GM13977 (cell line): ENCODE data around the gene ITGAE.

Source experiments
- DNase-seq: peaks from one replicate; pipeline ENCODE4 v3.0.0; 2012; ENCODE audit warnings: low spot score
- in situ Hi-C: fragments of 300-500 bp; cut with MboI; formaldehyde crosslinking; loops from one replicate; pipeline ENCODE4 v1.12.0; 2022; ENCODE audit warnings: low sequenced_read_pairs, low pct_unique_long_range_greater_than_20kb, mixed read lengths, inconsistent platforms; ENCODE audit not compliant: unreplicated experiment
- TF ChIP-seq, protein P1 (sequence below): IDR thresholded peaks from 2 replicates; pipeline ENCODE4 v1.5.1; 2012; ENCODE audit warnings: mild to moderate bottlenecking, control low read depth; ENCODE audit not compliant: insufficient read depth; ENCODE audit errors: extremely low read depth, missing control alignments

ITGAE gene

DNA sequence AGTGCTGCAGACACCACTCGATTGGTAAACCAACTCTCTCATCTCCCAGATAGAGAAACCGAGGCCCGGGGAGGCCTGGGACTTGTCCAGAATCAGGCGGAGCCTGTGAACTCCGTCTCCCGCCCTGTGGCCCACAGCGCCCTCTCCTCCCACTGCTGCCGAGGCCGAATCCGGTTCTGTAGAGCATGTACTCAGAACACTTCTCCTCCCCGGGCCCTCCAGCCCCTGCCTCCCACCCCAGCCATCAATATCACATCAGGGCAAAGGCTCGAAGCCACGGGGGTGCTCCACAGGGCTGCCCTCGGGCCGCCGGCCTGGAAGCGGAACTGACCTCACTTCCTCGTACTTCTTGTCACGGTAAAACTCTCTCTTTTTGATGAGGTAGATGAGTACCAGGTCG lies 119.4 kb downstream of the ITGAE start:
- in situ Hi-C loops = loop anchor here (10.0 kb wide), 1 partner anchor 53 kb away; no protein-coding TSS in a partner anchor
- TF ChIP-seq, protein P1, sequence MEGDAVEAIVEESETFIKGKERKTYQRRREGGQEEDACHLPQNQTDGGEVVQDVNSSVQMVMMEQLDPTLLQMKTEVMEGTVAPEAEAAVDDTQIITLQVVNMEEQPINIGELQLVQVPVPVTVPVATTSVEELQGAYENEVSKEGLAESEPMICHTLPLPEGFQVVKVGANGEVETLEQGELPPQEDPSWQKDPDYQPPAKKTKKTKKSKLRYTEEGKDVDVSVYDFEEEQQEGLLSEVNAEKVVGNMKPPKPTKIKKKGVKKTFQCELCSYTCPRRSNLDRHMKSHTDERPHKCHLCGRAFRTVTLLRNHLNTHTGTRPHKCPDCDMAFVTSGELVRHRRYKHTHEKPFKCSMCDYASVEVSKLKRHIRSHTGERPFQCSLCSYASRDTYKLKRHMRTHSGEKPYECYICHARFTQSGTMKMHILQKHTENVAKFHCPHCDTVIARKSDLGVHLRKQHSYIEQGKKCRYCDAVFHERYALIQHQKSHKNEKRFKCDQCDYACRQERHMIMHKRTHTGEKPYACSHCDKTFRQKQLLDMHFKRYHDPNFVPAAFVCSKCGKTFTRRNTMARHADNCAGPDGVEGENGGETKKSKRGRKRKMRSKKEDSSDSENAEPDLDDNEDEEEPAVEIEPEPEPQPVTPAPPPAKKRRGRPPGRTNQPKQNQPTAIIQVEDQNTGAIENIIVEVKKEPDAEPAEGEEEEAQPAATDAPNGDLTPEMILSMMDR = no peak
- no peak for DNase-seq

DNA sequence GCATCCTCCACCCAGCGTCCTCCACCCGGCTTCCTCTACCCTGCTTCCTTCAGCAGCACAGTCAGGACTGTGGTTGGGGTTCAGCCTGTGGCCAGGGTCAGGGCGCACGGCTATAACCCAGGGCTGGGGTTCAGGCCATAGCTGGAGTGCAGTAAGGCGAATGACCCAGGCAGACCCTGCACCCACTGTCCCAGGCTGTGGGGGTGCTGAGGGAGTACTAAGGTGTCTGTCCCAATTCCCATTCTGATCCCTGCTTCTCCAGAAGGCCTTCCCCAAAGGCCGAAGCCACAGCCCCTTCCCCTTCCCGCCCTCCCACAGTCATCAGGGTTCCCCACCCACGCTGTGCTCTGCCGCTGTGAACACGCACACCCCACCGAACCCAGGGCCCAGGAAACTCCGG lies 119.9 kb downstream of the ITGAE start:
- DNase-seq = no peak
- in situ Hi-C loops = loop anchor here (10.0 kb wide), 1 partner anchor 54 kb away; no protein-coding TSS in a partner anchor
- TF ChIP-seq, protein P1 = no peak

DNA sequence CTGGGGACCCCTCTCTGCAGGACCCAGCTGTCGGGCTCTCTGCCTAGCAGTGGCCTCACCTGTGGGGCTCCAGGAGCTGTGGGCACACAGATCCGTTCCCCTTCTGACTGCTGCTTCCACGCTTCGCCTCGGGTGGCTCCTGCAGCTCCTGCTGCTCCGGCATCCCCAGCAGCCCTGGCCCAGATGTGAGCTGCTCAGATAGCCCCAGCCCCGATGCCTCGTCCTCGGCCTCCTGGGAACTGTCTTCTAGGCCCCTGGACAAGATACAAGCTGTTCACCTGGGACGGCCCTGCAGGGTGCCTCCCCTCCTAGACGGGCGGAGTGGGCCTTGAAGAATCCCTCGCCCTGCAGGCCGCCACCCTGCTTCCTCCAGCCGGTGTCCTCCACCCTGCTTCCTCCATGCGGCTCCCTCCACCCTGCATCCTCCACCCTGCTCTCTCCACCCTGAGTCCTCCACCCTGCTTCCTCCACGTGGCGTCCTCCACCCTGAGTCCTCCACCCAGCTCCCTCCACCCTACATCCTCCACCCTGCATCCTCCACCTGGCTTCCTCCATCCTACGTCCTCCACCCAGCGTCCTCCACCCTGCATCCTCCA lies 121.4 kb downstream of the ITGAE start:
- no peak for DNase-seq
- in situ Hi-C loops = loop anchor here (10.0 kb wide), 2 partner anchors 55 to 145 kb away; no protein-coding TSS in a partner anchor
- TF ChIP-seq, protein P1 = no peak

DNA sequence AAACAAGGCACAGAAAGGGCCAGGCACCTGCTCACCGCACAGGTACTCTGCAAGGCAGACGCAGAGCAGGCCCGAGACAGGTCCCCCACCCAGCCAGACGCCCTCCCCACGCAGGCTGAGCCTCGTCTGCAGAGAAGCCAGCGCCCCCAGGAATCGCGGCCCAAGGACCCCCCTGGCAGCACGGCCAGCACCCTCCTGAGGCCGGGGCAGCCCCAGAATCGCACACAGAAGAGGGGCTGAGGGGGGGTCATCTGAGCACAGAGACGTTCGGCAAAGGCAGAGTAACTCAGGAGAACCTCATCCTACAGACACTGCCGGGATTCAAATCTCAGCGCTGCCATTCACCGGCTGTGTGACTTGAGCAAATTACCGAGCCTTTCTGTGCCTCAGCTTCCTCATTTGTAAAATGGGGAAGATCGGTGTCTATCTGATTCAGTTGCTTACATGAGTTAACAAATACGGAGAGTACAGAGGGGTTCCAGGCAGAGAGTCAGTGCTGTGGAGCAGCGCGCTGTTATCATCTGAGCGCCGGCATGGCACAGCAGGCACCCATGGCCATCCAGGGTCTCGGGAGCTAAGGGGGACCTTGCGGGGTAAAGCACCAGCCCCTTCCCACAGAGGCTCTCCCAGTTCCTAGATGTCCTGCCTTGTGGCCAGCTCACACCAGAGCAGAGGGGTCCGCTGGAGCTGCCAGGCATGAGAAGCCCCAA lies 122.0 kb downstream of the ITGAE start:
- DNase-seq = no peak
- TF ChIP-seq, protein P1 = no peak
- in situ Hi-C loops = loop anchor here (10.0 kb wide), 1 partner anchor 146 kb away; no protein-coding TSS in a partner anchor

DNA sequence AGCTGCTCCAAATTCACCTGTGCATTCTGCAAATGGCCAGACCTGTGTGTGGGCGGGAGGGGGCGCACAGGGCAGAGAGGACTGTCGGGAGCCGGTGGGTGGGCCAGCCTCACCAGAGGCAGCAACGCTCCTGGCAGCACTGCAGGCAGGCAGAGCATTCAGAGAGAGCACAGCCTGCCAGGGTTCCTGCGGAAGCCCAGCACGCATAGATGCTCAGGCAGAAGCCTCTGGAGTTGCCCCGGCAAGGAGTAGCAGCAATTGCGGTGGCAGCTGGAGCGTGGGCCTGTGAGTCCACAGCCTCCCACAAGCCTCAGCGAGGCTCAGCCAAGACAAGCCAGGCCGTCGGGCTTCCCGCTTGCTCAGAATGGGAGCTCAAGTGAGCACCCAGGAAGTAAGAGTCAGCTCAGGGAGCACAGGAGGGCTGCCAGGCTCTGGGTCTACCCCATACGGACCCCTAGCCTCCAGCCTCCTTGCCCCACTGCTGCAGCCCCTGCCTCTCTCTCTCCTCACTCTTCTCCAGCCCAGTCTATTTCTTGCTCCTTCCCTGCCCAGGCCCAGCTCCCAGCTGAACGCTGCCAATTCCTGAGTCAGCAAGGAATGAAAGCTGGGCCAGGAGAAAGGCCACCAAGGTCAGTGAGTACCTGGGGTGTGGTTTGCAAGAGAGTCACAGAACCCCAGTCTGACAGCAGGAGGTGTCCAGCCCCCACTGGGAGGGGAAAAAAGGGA lies 122.7 kb downstream of the ITGAE start:
- in situ Hi-C loops = loop anchor here (10.0 kb wide), 1 partner anchor 147 kb away; no protein-coding TSS in a partner anchor
- TF ChIP-seq, protein P1 = no peak
- DNase-seq = no peak

DNA sequence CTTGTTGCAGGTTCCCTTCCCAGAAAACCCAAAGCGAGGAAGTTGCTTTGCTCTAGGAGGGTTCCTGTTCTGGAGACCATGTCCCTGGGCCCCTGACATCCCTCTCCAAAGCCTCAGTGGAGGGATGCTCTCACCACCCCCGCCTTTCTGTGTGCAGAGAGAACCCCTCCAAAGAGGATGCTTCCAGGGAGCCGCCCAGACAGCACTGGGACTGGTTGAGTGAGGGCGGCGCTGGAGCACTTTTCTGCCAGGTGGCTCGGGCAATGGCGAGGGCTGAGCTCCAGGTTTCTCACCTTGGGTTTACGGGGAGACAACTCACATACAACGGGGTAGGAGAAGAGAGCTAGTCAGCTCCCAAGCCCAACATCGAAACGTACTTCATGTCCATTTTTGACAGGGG lies 125.1 kb downstream of the ITGAE start:
- TF ChIP-seq, protein P1 = no peak
- no peak for DNase-seq
- in situ Hi-C loops = loop anchor here (10.0 kb wide), 1 partner anchor 149 kb away; no protein-coding TSS in a partner anchor
